Measurements from ENCODE around the gene RNASE9.

- TF ChIP-seq CTCF (conservative IDR thresholded peaks at IDR 0.05; ENCODE audit: low read depth, low read length) (no peak), CEBPB (IDR thresholded peaks at IDR 0.05; ENCODE audit: low read depth, low read length) (no peak), CHD1 (IDR thresholded peaks at IDR 0.05; ENCODE audit: low read depth, low read length) (no peak)
Measured at GRCh38 chr14:20557212-20557542, 3.7 kb downstream of the RNASE9 start.
